GM12878 (cell line): ENCODE data around the gene HYI.

Experiments
- ASH2L ChIP-seq: fragments of 300-600, 200-600 bp; sonication (generic); IDR thresholded peaks from 2 replicates; pipeline ENCODE4 v1.6.1; 2017; ENCODE audit warnings: low read depth, mild to moderate bottlenecking, borderline replicate concordance
- DPF2 ChIP-seq: fragments of 450-650 bp; IDR thresholded peaks from 2 replicates; pipeline ENCODE4 v1.6.1; 2017; ENCODE audit warnings: mild to moderate bottlenecking
- E2F8 ChIP-seq: fragments of 450-650 bp; IDR thresholded peaks from 2 replicates; pipeline ENCODE4 v1.6.1; 2018; ENCODE audit warnings: mild to moderate bottlenecking, low read depth, moderate library complexity; ENCODE audit not compliant: partially characterized antibody
- EZH2 ChIP-seq: IDR thresholded peaks from 2 replicates; pipeline ENCODE4 v1.6.1; 2012; ENCODE audit warnings: low read depth, mild to moderate bottlenecking, control low read depth, inconsistent platforms, low read length, borderline replicate concordance; ENCODE audit not compliant: control insufficient read depth
- FOXK2 ChIP-seq: fragments of 450-650 bp; IDR thresholded peaks from 2 replicates; pipeline ENCODE4 v1.6.1; 2017; ENCODE audit warnings: mild to moderate bottlenecking, moderate library complexity
- NFIC ChIP-seq: IDR thresholded peaks from 2 replicates; pipeline ENCODE4 v1.6.1; 2012; ENCODE audit warnings: low read depth, mild to moderate bottlenecking, inconsistent platforms, low read length, moderate library complexity
- POLR2A ChIP-seq: IDR thresholded peaks from 2 replicates; pipeline ENCODE4 v1.6.1; 2011; ENCODE audit warnings: low read depth, mild to moderate bottlenecking, low read length
- RBBP5 ChIP-seq: fragments of 200-600 bp; sonication (generic); conservative IDR thresholded peaks from 2 replicates; pipeline ENCODE4 v1.6.1; 2016
- REST ChIP-seq: IDR thresholded peaks from 2 replicates; pipeline ENCODE4 v1.6.1; 2012; ENCODE audit warnings: mild to moderate bottlenecking, low read depth, low read length
- TF ChIP-seq, protein P1 (sequence below), 3 experiments: IDR thresholded peaks in 2 of 3; conservative IDR thresholded peaks in 1 of 3; 2 replicates each; pipeline ENCODE4 v1.5.1; 2011; ENCODE audit warnings: low read depth in 3 of 3, low read length in 3 of 3, mild to moderate bottlenecking in 3 of 3, control low read depth in 2 of 3, moderate library complexity in 2 of 3, inconsistent platforms in 1 of 3, mixed read lengths in 1 of 3; ENCODE audit not compliant: control insufficient read depth in 2 of 3, insufficient read depth in 1 of 3; ENCODE audit errors: extremely low read depth in 1 of 3

- no peak for TF ChIP-seq DPF2
- TF ChIP-seq NFIC = no peak
- no peak for TF ChIP-seq FOXK2
- no peak for TF ChIP-seq ASH2L
- TF ChIP-seq RBBP5 = no peak
- TF ChIP-seq E2F8 = no peak
- TF ChIP-seq EZH2 = no peak
- TF ChIP-seq, protein P1, sequence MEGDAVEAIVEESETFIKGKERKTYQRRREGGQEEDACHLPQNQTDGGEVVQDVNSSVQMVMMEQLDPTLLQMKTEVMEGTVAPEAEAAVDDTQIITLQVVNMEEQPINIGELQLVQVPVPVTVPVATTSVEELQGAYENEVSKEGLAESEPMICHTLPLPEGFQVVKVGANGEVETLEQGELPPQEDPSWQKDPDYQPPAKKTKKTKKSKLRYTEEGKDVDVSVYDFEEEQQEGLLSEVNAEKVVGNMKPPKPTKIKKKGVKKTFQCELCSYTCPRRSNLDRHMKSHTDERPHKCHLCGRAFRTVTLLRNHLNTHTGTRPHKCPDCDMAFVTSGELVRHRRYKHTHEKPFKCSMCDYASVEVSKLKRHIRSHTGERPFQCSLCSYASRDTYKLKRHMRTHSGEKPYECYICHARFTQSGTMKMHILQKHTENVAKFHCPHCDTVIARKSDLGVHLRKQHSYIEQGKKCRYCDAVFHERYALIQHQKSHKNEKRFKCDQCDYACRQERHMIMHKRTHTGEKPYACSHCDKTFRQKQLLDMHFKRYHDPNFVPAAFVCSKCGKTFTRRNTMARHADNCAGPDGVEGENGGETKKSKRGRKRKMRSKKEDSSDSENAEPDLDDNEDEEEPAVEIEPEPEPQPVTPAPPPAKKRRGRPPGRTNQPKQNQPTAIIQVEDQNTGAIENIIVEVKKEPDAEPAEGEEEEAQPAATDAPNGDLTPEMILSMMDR (IDR thresholded peaks at IDR 0.05 in 2 of 3, conservative IDR thresholded peaks at IDR 0.05 in 1 of 3; ENCODE audit: control insufficient read depth in 2 of 3, extremely low read depth in 1 of 3, insufficient read depth in 1 of 3, low read depth in 3 of 3, low read length in 3 of 3) = no peak
- no peak for TF ChIP-seq POLR2A
- no peak for TF ChIP-seq REST
These were observed 1.8 kb downstream of the HYI start for GRCh38 chr1:43451701-43452532.
